ENCODE results near the gene KIF2A. TPM values are rescaled to one million over a fixed set of nuclear protein-coding genes. Genes with fewer than 3 reads are reported as not detected.

Gene KIF2A
- total and polyA plus RNA-seq, 2 of the 8 experiments (the other 6 are each of a cell fraction or from before 2014, with no cell fraction given), result 18.4 to 97.1 TPM

GRCh38 chr5:62259699-62260250 lies 46.2 kb upstream of the KIF2A start:
- CTCF ChIA-PET (ENCODE audit: partially characterized antibody), result interaction anchor here (1.0 to 1.2 kb wide), 3 partner anchors 10 to 15 kb away, joined by 3 read pairs; no protein-coding TSS in a partner anchor
- no peak overlapping the region for H2BK15ac ChIP-seq (ENCODE audit: low read length)
- TF ChIP-seq CREB1 (IDR thresholded peaks at IDR 0.05) (no peak), GTF2F1 (IDR thresholded peaks at IDR 0.05; ENCODE audit: borderline replicate concordance, low read depth, low read length) (no peak), RXRA (IDR thresholded peaks at IDR 0.05; ENCODE audit: insufficient read depth, low read depth, low read length) (no peak), MAFK (IDR thresholded peaks at IDR 0.05; ENCODE audit: low read depth, low read length) (no peak), YY1 (IDR thresholded peaks at IDR 0.05; ENCODE audit: low read depth, low read length) (no peak), CBX5 (IDR thresholded peaks at IDR 0.05; ENCODE audit: low read depth, low read length) (no peak), SUZ12 (IDR thresholded peaks at IDR 0.05; ENCODE audit: low read length) (no peak), USF2 (IDR thresholded peaks at IDR 0.05; ENCODE audit: low read length) (no peak), MAX (IDR thresholded peaks at IDR 0.05) (no peak), NANOG (IDR thresholded peaks at IDR 0.05; ENCODE audit: insufficient read depth, low read depth, low read length, poor library complexity, severe bottlenecking) (no peak), TBP (IDR thresholded peaks at IDR 0.05; ENCODE audit: low read depth, low read length) (no peak), POLR2AphosphoS5 (IDR thresholded peaks at IDR 0.05; ENCODE audit: low read depth, low read length) (no peak), ATF3 (IDR thresholded peaks at IDR 0.05; ENCODE audit: insufficient read depth, low read depth, low read length) (no peak)

More at GRCh38 chr5:62259699-62260250, 46.2 kb upstream of the KIF2A start:
- no peak overlapping the region for H2BK12ac ChIP-seq (ENCODE audit: low read depth, low read length)
- POLR2A ChIA-PET (ENCODE audit: partially characterized antibody), result no interaction called here
- H4K20me1 ChIP-seq (replicated peaks in 1 of 2; ENCODE audit: control insufficient read depth in 1 of 2, insufficient read depth in 2 of 2, low read length in 2 of 2), result no peaks in the 10 kb centered on the region
- no peak overlapping the region for H3K14ac ChIP-seq (ENCODE audit: insufficient read length)
- H3K4me2 ChIP-seq (ENCODE audit: insufficient read depth in 1 of 2, low read depth in 2 of 2, low read length in 2 of 2), result no peak overlapping the region
- no peak overlapping the region for H2AFZ ChIP-seq (ENCODE audit: low read length)
- H3K18ac ChIP-seq (ENCODE audit: extremely low read depth, low read length), result no peak overlapping the region
- H3K23ac ChIP-seq (ENCODE audit: insufficient read length), result no peak overlapping the region
- no peak overlapping the region for H2BK5ac ChIP-seq (ENCODE audit: low read depth, low read length)
- no peaks in the 10 kb centered on the region for H3K36me3 ChIP-seq (ENCODE audit: control insufficient read depth in 2 of 4, insufficient read depth in 4 of 4, low read length in 3 of 4)
- no peak for FAIRE-seq
- H3K56ac ChIP-seq (replicated peaks; ENCODE audit: insufficient read length, low read depth, low read length), result no peak overlapping the region
- H3K4me1 ChIP-seq (replicated peaks in 1 of 4; ENCODE audit: control insufficient read depth in 3 of 4, insufficient read depth in 4 of 4, low read length in 3 of 4), result no peaks in the 10 kb centered on the region
- 85% methylated on average over 2 of the region's 2 CpGs; no CpG with 5 or more reads in 1 of the 2 experiments for WGBS, 2 experiments (ENCODE audit: extremely low coverage in 1 of 2, insufficient coverage in 1 of 2, insufficient read length in 1 of 2, insufficient replicate concordance in 2 of 2, low coverage in 1 of 2, low lambda C conversion rate in 2 of 2, missing lambda C conversion rate in 1 of 2)
- no peaks in the 10 kb centered on the region for H3K27me3 ChIP-seq (replicated peaks in 1 of 4; ENCODE audit: control insufficient read depth in 3 of 4, extremely low read depth in 1 of 4, insufficient read depth in 3 of 4, low read length in 3 of 4)
- no peaks in the 10 kb centered on the region for H3K23me2 ChIP-seq (ENCODE audit: low read depth, low read length)
- H2BK20ac ChIP-seq (ENCODE audit: low read length), result no peak overlapping the region
- H4K91ac ChIP-seq (replicated peaks; ENCODE audit: insufficient read length, low read length), result no peak overlapping the region
- H3K4ac ChIP-seq (replicated peaks; ENCODE audit: insufficient read length, low read depth, low read length), result no peak overlapping the region
- H3K79me2 ChIP-seq (ENCODE audit: control insufficient read depth in 1 of 2, insufficient read depth in 2 of 2, low read length in 2 of 2), result no peaks in the 10 kb centered on the region
- no peak overlapping the region for H2AK5ac ChIP-seq (ENCODE audit: low read depth, low read length)
- no peaks in the 10 kb centered on the region for H3K9me3 ChIP-seq (ENCODE audit: insufficient read depth in 2 of 2, low read depth in 1 of 2, low read length in 1 of 2)
- H4K5ac ChIP-seq (ENCODE audit: insufficient read length, low read depth, low read length), result no peak overlapping the region
- H3K79me1 ChIP-seq (ENCODE audit: low read depth, low read length), result no peaks in the 10 kb centered on the region
- H3K4me3 ChIP-seq (ENCODE audit: extremely low read depth in 1 of 4, insufficient read depth in 2 of 4, low read depth in 3 of 4, low read length in 4 of 4), result no peak overlapping the region
- no peak overlapping the region for H3K9ac ChIP-seq (replicated peaks in 1 of 4; ENCODE audit: extremely low read depth in 1 of 4, low read depth in 3 of 4, low read length in 3 of 4)
- H2BK120ac ChIP-seq (replicated peaks; ENCODE audit: low read depth, low read length), result no peak overlapping the region
- DNase-seq (ENCODE audit: low read depth in 1 of 2, low spot score in 2 of 2), result no peak
- H4K8ac ChIP-seq (ENCODE audit: extremely low read depth, insufficient read depth, low read length), result no peak overlapping the region
- H3K27ac ChIP-seq (ENCODE audit: low read depth, low read length), result no peak overlapping the region

Measured in H1 (cell line).